SK-N-SH treated with all-trans-retinoic acid at 6 μM for 48 hours (cell line): Measurements from ENCODE around the gene BACH2.

Experiments used
- ATAC-seq: fragments of 200-7000 bp; cut with Tn5 transposase; 3 replicates; pipeline ENCODE4 v1.9.1; 2020; ENCODE audit warnings: mild to moderate bottlenecking, moderate library complexity
- ARNTL ChIP-seq: fragments of 450-650 bp; formaldehyde crosslinking; IDR thresholded peaks from 2 replicates; pipeline ENCODE4 v1.5.0; 2020; ENCODE audit warnings: low read depth, mild to moderate bottlenecking, moderate library complexity, borderline replicate concordance
- BACH2 ChIP-seq: fragments of 250-450 bp; sonication (Bioruptor Pico); IDR thresholded peaks from 2 replicates; pipeline ENCODE4 v1.9.0; 2021; ENCODE audit warnings: mild to moderate bottlenecking, borderline replicate concordance
- CSDC2 ChIP-seq: fragments of 250-450 bp; sonication (Bioruptor Pico); IDR thresholded peaks from 2 replicates; pipeline ENCODE4 v1.5.0; 2020; ENCODE audit warnings: mild to moderate bottlenecking, moderate library complexity
- GLIS3 ChIP-seq: fragments of 250-450 bp; sonication (Bioruptor Pico); IDR thresholded peaks from 2 replicates; pipeline ENCODE4 v1.5.0; 2020; ENCODE audit warnings: mild to moderate bottlenecking, moderate library complexity
- ISL1 ChIP-seq: fragments of 250-450 bp; sonication (Bioruptor Pico); IDR thresholded peaks from 2 replicates; pipeline ENCODE4 v2.1.2; 2022; ENCODE audit warnings: mild to moderate bottlenecking, moderate library complexity
- OSR1 ChIP-seq: fragments of 250-450 bp; sonication (Bioruptor Pico); IDR thresholded peaks from 2 replicates; pipeline ENCODE4 v1.8.0; 2022; ENCODE audit warnings: moderate library complexity, mild to moderate bottlenecking, inconsistent platforms
- PPARA ChIP-seq: fragments of 250-450 bp; sonication (Bioruptor Pico); IDR thresholded peaks from 2 replicates; pipeline ENCODE4 v1.5.0; 2020; ENCODE audit warnings: mild to moderate bottlenecking, borderline replicate concordance
- RARB ChIP-seq: fragments of 250-450 bp; sonication (Bioruptor Pico); IDR thresholded peaks from 2 replicates; pipeline ENCODE4 v1.8.0; 2021; ENCODE audit warnings: mild to moderate bottlenecking, moderate library complexity
- TCF4 ChIP-seq: fragments of 250-450 bp; sonication (Bioruptor Pico); IDR thresholded peaks from 2 replicates; pipeline ENCODE4 v1.8.0; 2021; ENCODE audit warnings: mild to moderate bottlenecking, moderate library complexity, borderline replicate concordance
- TOX ChIP-seq: fragments of 250-450 bp; sonication (Bioruptor Pico); IDR thresholded peaks from 2 replicates; pipeline ENCODE4 v1.8.0; 2021; ENCODE audit warnings: mild to moderate bottlenecking, moderate library complexity, borderline replicate concordance
- ZC3H10 ChIP-seq: fragments of 250-450 bp; sonication (Bioruptor Pico); IDR thresholded peaks from 2 replicates; pipeline ENCODE4 v1.5.1; 2021; ENCODE audit warnings: mild to moderate bottlenecking, moderate library complexity
- ZFP30 ChIP-seq: fragments of 450-650 bp; formaldehyde crosslinking; IDR thresholded peaks from 2 replicates; pipeline ENCODE4 v1.5.0; 2022; ENCODE audit warnings: mild to moderate bottlenecking, moderate library complexity
- ZNF565 ChIP-seq: fragments of 450-650 bp; formaldehyde crosslinking; conservative IDR thresholded peaks from 2 replicates; pipeline ENCODE4 v1.5.0; 2020; ENCODE audit warnings: low read depth, mild to moderate bottlenecking, moderate library complexity
- ZNF70 ChIP-seq: fragments of 450-650 bp; formaldehyde crosslinking; IDR thresholded peaks from 2 replicates; pipeline ENCODE4 v1.5.0; 2020; ENCODE audit warnings: mild to moderate bottlenecking, moderate library complexity
- ZNF8 ChIP-seq: fragments of 450-650 bp; formaldehyde crosslinking; IDR thresholded peaks from 2 replicates; pipeline ENCODE4 v1.5.0; 2020; ENCODE audit warnings: mild to moderate bottlenecking, moderate library complexity
- TF ChIP-seq, protein P1 (sequence below): fragments of 250-450 bp; sonication (Bioruptor Pico); IDR thresholded peaks from 2 replicates; pipeline ENCODE4 v1.8.0; 2020; ENCODE audit warnings: mild to moderate bottlenecking, moderate library complexity, borderline replicate concordance
- TF ChIP-seq, protein P2 (sequence below): fragments of 250-450 bp; sonication (Bioruptor Pico); IDR thresholded peaks from 2 replicates; pipeline ENCODE4 v1.5.1; 2020; ENCODE audit warnings: low read depth, mild to moderate bottlenecking, moderate library complexity
- TF ChIP-seq, protein P3 (sequence below): fragments of 250-450 bp; sonication (Bioruptor Pico); IDR thresholded peaks from 2 replicates; pipeline ENCODE4 v1.5.1; 2021; ENCODE audit warnings: mild to moderate bottlenecking, moderate library complexity
- TF ChIP-seq, protein P4 (sequence below): fragments of 250-450 bp; sonication (Bioruptor Pico); IDR thresholded peaks from 2 replicates; pipeline ENCODE4 v1.8.0; 2021; ENCODE audit warnings: low read depth, mild to moderate bottlenecking, moderate library complexity, borderline replicate concordance
- TF ChIP-seq, protein P5 (sequence below): fragments of 250-450 bp; sonication (Bioruptor Pico); IDR thresholded peaks from 2 replicates; pipeline ENCODE4 v1.5.0; 2020; ENCODE audit warnings: mild to moderate bottlenecking, moderate library complexity

BACH2 gene

DNA sequence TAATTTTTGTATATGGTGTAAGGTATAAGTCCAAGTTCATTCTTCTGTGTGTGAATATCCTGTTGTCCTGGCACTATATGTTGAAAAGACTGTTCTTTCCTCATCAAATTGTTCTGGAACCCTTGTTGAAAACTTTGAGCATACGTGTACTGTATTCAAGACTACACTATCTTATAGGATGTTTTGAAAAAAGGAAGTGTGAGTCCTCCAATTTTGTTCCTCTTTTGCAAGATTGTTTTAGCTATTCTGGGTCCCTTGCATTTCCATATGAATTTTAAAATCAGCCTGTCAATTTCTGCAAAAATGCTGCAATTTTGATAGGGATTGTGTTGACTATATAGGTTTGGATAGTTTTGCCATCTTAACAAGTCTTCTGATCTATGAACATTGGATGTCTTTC is 195.2 kb downstream of the BACH2 start:
- ATAC-seq, result no peak
- TF ChIP-seq GLIS3 (CRISPR knock-in tag), result no peak
- TF ChIP-seq, protein P1, sequence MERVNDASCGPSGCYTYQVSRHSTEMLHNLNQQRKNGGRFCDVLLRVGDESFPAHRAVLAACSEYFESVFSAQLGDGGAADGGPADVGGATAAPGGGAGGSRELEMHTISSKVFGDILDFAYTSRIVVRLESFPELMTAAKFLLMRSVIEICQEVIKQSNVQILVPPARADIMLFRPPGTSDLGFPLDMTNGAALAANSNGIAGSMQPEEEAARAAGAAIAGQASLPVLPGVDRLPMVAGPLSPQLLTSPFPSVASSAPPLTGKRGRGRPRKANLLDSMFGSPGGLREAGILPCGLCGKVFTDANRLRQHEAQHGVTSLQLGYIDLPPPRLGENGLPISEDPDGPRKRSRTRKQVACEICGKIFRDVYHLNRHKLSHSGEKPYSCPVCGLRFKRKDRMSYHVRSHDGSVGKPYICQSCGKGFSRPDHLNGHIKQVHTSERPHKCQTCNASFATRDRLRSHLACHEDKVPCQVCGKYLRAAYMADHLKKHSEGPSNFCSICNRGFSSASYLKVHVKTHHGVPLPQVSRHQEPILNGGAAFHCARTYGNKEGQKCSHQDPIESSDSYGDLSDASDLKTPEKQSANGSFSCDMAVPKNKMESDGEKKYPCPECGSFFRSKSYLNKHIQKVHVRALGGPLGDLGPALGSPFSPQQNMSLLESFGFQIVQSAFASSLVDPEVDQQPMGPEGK (CRISPR knock-in tag), result no peak
- TF ChIP-seq ZNF565 (CRISPR knock-in tag), result no peak
- TF ChIP-seq ZC3H10 (CRISPR knock-in tag), result no peak
- no peak for TF ChIP-seq CSDC2 (CRISPR knock-in tag)
- TF ChIP-seq, protein P2, sequence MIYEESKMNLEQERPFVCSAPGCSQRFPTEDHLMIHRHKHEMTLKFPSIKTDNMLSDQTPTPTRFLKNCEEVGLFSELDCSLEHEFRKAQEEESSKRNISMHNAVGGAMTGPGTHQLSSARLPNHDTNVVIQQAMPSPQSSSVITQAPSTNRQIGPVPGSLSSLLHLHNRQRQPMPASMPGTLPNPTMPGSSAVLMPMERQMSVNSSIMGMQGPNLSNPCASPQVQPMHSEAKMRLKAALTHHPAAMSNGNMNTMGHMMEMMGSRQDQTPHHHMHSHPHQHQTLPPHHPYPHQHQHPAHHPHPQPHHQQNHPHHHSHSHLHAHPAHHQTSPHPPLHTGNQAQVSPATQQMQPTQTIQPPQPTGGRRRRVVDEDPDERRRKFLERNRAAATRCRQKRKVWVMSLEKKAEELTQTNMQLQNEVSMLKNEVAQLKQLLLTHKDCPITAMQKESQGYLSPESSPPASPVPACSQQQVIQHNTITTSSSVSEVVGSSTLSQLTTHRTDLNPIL (CRISPR knock-in tag), result no peak
- TF ChIP-seq ZNF70 (CRISPR knock-in tag), result no peak
- no peak for TF ChIP-seq ZFP30 (CRISPR knock-in tag)
- TF ChIP-seq OSR1 (CRISPR knock-in tag), result no peak
- TF ChIP-seq, protein P3, sequence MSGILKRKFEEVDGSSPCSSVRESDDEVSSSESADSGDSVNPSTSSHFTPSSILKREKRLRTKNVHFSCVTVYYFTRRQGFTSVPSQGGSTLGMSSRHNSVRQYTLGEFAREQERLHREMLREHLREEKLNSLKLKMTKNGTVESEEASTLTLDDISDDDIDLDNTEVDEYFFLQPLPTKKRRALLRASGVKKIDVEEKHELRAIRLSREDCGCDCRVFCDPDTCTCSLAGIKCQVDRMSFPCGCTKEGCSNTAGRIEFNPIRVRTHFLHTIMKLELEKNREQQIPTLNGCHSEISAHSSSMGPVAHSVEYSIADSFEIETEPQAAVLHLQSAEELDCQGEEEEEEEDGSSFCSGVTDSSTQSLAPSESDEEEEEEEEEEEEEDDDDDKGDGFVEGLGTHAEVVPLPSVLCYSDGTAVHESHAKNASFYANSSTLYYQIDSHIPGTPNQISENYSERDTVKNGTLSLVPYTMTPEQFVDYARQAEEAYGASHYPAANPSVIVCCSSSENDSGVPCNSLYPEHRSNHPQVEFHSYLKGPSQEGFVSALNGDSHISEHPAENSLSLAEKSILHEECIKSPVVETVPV (CRISPR knock-in tag), result no peak
- TF ChIP-seq TCF4 (CRISPR knock-in tag), result no peak
- TF ChIP-seq TOX (CRISPR knock-in tag), result no peak
- TF ChIP-seq, protein P4, sequence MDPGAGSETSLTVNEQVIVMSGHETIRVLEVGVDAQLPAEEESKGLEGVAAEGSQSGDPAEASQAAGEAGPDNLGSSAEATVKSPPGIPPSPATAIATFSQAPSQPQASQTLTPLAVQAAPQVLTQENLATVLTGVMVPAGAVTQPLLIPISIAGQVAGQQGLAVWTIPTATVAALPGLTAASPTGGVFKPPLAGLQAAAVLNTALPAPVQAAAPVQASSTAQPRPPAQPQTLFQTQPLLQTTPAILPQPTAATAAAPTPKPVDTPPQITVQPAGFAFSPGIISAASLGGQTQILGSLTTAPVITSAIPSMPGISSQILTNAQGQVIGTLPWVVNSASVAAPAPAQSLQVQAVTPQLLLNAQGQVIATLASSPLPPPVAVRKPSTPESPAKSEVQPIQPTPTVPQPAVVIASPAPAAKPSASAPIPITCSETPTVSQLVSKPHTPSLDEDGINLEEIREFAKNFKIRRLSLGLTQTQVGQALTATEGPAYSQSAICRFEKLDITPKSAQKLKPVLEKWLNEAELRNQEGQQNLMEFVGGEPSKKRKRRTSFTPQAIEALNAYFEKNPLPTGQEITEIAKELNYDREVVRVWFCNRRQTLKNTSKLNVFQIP (CRISPR knock-in tag), result no peak
- no peak for TF ChIP-seq BACH2 (CRISPR knock-in tag)
- TF ChIP-seq RARB (CRISPR knock-in tag), result no peak
- no peak for TF ChIP-seq ZNF8 (CRISPR knock-in tag)
- TF ChIP-seq ARNTL (CRISPR knock-in tag), result no peak
- TF ChIP-seq, protein P5, sequence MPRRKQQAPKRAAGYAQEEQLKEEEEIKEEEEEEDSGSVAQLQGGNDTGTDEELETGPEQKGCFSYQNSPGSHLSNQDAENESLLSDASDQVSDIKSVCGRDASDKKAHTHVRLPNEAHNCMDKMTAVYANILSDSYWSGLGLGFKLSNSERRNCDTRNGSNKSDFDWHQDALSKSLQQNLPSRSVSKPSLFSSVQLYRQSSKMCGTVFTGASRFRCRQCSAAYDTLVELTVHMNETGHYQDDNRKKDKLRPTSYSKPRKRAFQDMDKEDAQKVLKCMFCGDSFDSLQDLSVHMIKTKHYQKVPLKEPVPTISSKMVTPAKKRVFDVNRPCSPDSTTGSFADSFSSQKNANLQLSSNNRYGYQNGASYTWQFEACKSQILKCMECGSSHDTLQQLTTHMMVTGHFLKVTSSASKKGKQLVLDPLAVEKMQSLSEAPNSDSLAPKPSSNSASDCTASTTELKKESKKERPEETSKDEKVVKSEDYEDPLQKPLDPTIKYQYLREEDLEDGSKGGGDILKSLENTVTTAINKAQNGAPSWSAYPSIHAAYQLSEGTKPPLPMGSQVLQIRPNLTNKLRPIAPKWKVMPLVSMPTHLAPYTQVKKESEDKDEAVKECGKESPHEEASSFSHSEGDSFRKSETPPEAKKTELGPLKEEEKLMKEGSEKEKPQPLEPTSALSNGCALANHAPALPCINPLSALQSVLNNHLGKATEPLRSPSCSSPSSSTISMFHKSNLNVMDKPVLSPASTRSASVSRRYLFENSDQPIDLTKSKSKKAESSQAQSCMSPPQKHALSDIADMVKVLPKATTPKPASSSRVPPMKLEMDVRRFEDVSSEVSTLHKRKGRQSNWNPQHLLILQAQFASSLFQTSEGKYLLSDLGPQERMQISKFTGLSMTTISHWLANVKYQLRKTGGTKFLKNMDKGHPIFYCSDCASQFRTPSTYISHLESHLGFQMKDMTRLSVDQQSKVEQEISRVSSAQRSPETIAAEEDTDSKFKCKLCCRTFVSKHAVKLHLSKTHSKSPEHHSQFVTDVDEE (CRISPR knock-in tag), result no peak
- TF ChIP-seq PPARA (CRISPR knock-in tag), result no peak

DNA sequence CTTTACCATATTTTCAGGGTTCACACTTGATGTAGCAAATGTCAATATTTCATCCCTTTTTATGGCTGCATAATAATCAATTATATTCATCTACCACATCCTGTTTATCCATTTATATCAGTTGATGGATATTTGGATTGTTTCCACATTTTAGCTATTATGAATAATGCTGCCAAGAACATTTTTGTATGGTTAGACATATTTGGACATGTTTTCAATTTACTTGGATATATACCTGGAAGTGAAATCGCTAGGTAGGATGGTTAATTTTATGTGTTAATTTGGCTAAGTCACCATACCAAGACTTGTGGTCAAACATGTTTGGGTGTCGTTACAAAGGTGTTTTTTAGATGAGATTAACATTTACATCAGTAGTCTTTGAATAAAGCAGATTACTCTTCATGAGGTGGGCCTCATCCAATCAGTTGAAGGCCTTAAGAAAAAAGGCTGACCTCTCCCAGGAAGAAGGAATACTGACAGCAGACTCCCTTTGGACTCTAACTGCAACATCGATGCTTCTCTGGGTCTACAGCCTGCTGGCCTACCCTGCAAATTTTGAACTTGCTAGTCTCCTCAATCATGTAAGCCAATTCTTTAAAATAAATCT is 196.5 kb downstream of the BACH2 start:
- no peak for ATAC-seq

More for the DNA sequence above, 196.5 kb downstream of the BACH2 start:
- TF ChIP-seq, protein P1 (CRISPR knock-in tag), result no peak
- TF ChIP-seq ZFP30 (CRISPR knock-in tag) (no peak), ISL1 (CRISPR knock-in tag) (peak; percentile 35; the same call in 1 of the 2 replicates), ZNF70 (CRISPR knock-in tag) (no peak)
- TF ChIP-seq, protein P3 (CRISPR knock-in tag), result no peak
- TF ChIP-seq, protein P4 (CRISPR knock-in tag), result no peak
